GM21526 (cell line): ENCODE measurements around the gene AKR1C1.
"Not testable (repeated sequence)": the region's sequence is repeated elsewhere in the genome, so short reads cannot be mapped to it uniquely, and the experiment has no call there.

ENCODE experiments used
- ATAC-seq: cut with Tn5 transposase; IDR thresholded peaks from one replicate; pipeline ENCODE4 v1.9.1; 2021; ENCODE audit warnings: moderate library complexity; ENCODE audit not compliant: unreplicated experiment, low FRiP score

AKR1C1 gene

DNA sequence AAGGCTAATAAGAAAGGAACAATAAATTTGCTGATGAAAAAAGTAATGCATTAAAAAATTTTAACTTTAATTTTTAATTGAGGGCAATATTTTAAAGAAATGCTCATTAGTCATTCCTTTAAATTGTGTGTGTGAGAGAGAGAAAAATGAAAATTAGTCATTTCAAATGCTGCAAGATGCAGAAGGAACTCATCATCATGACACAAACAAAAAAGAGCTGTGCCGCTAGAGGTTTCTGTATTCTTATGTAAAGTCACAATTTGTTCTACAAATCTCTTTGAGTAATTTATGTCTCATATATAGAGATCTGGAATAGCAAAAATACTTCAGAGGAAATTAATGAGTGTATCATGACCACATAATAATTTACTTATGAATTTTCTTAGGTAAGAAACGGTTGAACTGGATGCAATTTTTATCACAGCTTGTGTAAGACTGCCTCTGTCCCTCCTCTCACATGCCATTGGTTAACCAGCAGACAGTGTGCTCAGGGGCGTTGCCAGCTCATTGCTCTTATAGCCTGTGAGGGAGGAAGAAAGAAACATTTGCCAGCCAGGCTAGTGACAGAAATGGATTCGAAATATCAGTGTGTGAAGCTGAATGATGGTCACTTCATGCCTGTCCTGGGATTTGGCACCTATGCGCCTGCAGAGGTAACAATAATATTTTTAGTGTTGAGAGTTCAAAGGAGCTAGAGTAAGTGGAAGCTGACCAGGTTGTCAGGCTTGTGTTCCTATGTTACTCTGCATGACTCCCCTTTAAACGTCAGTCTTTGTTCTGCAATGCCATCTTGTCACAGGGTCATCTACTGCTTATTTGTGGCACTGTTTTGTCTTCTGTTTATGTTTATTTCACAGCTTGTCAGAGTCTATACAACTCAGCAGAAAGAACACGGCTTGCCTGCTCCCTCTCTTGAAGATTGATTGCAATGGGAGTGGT, at the start of gene AKR1C1:
Gene AKR1C1, plus strand, starts transcription at position 540 of the 939 bp plus-strand sequence. Its CDS starts 30 bp downstream, at position 570.
- not testable (repeated sequence) for ATAC-seq

DNA sequence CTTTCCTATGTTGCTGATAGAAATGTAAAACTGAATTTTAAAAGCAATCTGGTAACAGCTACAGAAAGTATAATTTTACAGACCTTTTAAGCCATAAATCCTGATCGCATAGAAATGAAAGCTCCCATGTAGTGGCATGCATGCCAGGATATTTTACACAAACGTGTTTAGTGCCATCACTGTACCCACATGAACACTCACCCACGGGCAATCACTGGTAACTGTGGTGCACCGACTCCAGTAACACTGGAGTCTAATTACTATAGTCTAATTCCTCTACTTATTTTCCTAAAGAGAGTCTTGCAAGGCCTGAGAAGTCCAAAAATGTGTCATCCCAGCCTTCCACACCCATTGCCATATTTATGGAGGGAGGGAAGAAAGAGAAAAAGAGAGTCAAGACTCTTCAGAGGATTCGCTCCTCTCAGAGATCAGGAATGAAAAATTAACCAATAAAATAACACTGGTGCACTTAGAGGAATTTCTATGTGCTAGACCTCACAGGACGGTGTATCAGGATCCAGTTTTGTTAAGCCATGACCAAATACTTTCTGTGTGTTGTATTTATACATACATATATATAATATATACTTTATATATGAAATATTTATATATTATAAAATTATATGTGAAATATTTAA, 48.9 kb upstream of the AKR1C1 start:
- no peak for ATAC-seq

DNA sequence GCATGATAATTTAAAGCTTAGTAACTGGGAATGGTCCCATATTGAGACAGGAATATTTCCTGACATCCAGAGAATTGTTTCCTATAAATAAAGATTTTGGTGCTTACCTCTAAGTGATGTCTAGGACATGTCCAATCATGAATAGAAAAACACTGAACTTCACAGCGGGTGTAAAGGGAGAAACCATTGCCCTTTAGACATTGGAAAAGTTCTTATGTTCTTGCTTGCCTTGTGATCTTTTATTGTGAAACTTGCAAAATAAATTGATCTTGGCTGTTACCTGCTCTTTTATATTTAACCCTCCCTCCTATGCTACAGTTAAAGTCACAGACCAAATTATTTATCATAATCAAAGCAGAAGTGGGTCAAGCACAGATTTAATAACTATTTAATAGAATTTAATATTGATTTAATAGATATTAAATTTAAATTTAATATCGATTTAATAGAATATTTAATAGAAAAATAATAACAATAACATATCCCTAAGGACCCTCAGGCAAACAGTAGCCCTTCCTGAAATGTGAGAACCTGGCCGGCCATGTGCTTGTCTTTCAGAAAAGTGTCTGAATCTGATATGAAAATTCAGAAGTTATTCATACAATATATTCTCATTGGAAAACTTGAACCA, 47.0 kb upstream of the AKR1C1 start:
- ATAC-seq, result no peak

GRCh38 chr10:4918236-4918635, 45.0 kb upstream of the AKR1C1 start:
- ATAC-seq, result no peak

DNA sequence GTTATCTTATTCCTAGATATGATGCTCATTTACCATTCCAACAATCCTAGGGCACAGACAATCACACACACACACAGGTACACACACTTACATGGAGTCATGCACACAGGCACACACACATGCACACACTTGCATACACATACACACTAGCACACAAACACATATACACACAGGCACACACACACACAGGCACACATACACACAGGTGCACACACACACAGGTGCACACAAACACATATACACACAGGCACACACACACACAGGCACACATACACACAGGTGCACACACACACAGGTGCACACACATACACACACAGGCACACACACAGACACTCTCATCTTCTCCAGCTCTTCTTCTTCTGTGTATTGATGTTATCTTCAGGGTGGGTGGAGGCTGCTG, 38.7 kb upstream of the AKR1C1 start:
- not testable (repeated sequence) for ATAC-seq

DNA sequence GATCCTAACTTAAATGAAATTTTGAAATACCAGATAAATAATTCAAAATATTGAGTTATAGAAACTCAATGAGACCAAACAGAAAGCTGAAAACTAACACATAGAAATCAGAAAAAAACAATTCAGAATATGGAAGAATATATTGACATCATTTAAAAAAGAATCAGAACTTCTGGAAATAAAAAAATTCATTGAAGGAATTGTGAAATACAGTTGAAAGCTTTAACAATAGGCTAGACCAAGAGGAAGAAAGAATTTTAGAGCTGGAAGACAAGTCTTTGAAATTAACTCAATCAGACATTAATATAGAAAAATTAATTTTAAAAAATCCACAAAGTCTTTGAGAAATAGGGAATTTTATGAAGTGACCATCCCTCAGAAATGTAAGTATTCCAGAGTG, 36.8 kb upstream of the AKR1C1 start:
- ATAC-seq, result no peak

DNA sequence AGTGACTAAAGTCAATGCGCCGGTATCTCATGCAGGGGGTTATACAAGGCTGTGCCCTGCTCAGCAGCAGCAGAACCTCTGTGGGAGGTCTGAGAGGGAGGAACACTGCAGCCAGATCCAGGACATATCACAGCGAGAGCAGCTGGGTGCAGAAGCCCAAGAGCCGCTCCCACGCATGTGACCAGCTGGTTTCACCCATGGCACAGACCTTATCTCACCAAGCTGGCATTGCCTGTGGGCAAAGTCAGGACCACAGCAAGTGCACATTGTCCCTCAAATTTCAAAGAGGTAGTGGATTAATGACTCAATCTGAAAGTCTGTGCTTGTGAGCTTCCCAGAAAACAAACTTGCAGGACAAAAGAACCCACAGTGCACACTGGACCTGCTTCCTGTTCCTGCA, 31.6 kb upstream of the AKR1C1 start:
- no peak for ATAC-seq

DNA sequence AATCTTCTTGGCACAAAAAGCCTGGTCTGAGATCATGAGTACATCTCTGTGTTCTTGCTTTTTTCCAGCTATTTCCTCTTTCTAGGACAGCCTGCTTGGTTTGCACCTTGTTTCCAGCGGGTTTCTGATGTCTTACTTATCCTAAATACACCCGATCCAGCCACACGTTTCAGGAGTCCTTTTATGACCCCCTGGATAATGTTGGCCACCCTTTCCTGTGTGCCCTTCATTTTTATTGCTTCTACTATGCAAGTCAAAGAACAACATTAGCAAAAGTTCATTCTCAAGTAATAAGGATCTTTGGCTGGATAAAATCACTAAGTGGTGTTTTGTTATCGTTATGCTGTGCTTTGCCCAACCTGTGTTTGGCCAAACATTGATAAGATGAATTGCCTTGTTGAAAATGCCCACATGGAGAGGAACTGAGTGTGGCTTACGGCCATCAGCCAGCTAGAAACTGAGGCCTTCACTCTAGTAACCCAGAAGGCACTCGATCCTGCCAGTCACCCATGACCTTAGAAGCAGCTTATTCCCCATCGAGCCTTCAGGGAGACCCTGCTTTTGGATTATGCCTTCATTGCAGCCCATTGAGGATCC, 28.7 kb upstream of the AKR1C1 start:
- no peak for ATAC-seq

- no peak for ATAC-seq
Measured at GRCh38 chr10:4937346-4937745, 25.9 kb upstream of the AKR1C1 start.

GRCh38 chr10:4939224-4940072, 23.8 kb upstream of the AKR1C1 start:
- ATAC-seq, result no peak

- not testable (repeated sequence) for ATAC-seq
Measured at GRCh38 chr10:4940073-4940428, 23.2 kb upstream of the AKR1C1 start.

DNA sequence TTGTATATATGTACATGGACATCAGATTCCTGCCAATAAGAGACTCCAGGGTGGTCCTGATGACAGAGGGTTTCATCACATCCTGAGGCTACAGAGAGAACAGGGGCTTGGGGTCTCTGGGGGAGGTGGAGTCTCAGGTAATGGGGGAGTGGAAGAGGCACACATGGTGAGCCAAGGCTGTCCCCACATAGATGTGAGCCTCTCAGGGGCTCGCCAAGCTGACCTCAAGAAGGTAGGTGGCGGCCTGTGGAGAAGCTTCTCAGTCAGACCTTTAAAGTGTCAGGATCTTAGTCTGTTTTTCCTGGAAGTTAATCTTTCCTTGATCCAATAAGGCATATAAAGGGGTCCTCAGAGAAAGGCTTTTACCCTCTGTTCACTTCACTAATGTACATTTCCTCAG, 22.3 kb upstream of the AKR1C1 start:
- not testable (repeated sequence) for ATAC-seq

GRCh38 chr10:4941540-4942330, 21.5 kb upstream of the AKR1C1 start:
- no peak for ATAC-seq

- not testable (repeated sequence) for ATAC-seq
Measured at GRCh38 chr10:4942931-4943330, 20.3 kb upstream of the AKR1C1 start.

GRCh38 chr10:4943416-4943815, 19.8 kb upstream of the AKR1C1 start:
- not testable (repeated sequence) for ATAC-seq

DNA sequence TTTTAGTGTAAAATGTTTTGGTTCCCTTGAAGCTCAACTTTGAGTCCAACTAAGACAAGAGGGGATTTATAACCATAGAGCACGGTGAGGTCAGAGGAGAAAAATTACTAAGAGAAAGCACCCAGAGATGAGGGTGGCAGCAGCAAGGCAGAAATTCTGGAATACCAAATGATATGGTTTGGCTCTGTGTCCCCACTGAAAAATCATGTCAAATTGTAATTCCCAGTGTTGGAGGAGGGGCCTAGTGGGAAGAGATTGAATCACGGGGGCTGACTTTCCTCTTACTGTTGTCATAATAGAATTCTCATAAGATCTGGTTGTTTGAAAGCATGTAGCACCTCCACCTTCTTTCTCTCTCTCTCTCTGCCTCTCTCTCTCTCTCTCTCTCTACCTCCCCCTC, 19.4 kb upstream of the AKR1C1 start:
- ATAC-seq, result no peak

DNA sequence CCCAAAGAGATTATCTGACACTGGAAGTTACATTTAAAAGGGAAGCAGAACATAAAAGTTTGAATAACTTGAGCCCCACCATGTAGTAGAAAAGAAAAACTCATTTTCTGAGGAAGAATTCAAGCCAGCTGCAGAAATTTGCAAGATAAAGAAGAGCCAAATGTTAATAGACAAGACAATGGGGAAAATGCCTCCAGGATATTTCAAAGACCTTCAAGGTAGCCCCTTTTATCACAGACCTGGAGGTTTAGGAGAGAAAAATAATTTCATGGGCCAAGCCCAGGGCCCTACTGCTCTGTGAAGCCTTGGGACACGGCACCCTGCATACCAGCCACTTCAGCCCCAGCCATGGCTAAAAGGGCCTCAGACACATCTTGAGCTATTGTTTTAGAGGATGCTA, 18.4 kb upstream of the AKR1C1 start:
- ATAC-seq, result no peak

DNA sequence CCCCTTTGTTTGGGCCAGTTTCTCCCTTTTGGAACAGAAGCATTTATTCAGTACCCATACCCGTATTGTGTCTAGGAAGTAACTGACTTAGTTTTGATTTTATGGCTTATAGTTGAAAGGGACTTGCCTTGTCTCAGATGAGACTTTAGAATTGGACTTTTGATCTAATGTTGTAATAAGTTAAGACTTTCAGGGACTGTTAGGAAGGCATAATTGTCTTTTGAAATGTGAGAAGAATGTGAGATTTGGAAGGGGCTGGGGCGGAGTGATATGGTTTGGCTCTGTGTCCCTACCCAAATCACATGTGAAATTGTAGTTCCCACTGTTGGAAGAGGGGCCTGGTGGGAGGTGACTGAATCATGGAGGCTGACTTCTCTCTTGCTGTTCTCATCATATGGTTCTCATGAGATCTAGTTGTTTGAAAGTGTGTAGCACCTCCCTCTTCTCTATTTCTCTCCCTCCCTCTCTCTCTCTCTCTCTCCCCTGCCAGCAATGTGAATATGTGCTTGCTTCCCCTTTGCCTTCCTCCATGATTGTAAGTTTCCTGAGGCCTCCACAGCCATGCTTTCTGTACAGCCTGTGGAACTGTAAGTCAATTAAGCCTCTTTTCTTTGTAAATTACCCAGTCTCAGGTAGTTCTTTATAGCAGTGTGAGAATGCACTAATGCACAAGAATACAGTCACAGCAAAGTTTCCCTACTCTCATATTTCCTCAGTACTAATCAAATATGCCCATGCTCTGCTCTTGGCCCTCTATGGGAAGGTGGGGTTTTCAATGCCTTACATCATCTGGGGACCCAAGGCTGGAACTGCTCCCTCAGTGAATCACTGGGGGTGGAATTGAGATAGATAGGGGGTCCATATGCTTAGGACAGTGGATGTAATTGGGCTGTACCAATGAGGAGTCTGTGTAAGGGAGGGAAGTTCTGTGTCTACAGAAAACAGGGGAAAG, 17.2 kb upstream of the AKR1C1 start:
- ATAC-seq, result no peak
